ENCODE data around the gene RSPO3. TPM values are rescaled to one million over a fixed set of nuclear protein-coding genes. Genes with fewer than 3 reads are reported as not detected.

RSPO3 gene
- total RNA-seq, 1 donor from 2014 or later: 0.53 TPM

GRCh38 chr6:127146932-127147331 is 28.5 kb downstream of the RSPO3 start:
- TF ChIP-seq CTCF (IDR thresholded peaks at IDR 0.05): no peak
- DNase-seq (ENCODE audit: low spot score in 2 of 2): no peak
- no peaks in the 10 kb centered on the region for H3K36me3 ChIP-seq
- H3K4me3 ChIP-seq: no peak overlapping the region
- H3K27me3 ChIP-seq: no peaks in the 10 kb centered on the region
- no peak overlapping the region for H3K27ac ChIP-seq
- H3K9me3 ChIP-seq: no peaks in the 10 kb centered on the region
- no peaks in the 10 kb centered on the region for H3K4me1 ChIP-seq
- intact Hi-C loops (cut with DNase I): no loop called here

- no peak for DNase-seq (ENCODE audit: low spot score in 2 of 2)
- Histone ChIP-seq H3K4me3 (no peak overlapping the region), H3K36me3 (no peaks in the 10 kb centered on the region), H3K9me3 (no peaks in the 10 kb centered on the region), H3K4me1 (no peaks in the 10 kb centered on the region), H3K27ac (no peak overlapping the region), H3K27me3 (no peaks in the 10 kb centered on the region)
- TF ChIP-seq CTCF (IDR thresholded peaks at IDR 0.05): no peak
- intact Hi-C loops (cut with DNase I): no loop called here
These were observed 29.1 kb downstream of the RSPO3 start for GRCh38 chr6:127147534-127147933.

- TF ChIP-seq CTCF (IDR thresholded peaks at IDR 0.05): no peak
- Histone ChIP-seq H3K36me3 (no peaks in the 10 kb centered on the region), H3K4me3 (no peak overlapping the region), H3K9me3 (no peaks in the 10 kb centered on the region), H3K4me1 (no peaks in the 10 kb centered on the region), H3K27me3 (no peaks in the 10 kb centered on the region), H3K27ac (no peak overlapping the region)
- intact Hi-C loops (cut with DNase I): no loop called here
- DNase-seq (ENCODE audit: low spot score in 2 of 2): no peak
These were observed 30.0 kb downstream of the RSPO3 start for GRCh38 chr6:127148511-127148910.

- H3K4me1 ChIP-seq: no peaks in the 10 kb centered on the region
- intact Hi-C loops (cut with DNase I): no loop called here
- no peak for TF ChIP-seq CTCF (IDR thresholded peaks at IDR 0.05)
- no peak for DNase-seq (ENCODE audit: low spot score in 2 of 2)
- H3K27ac ChIP-seq: no peak overlapping the region
- no peaks in the 10 kb centered on the region for H3K9me3 ChIP-seq
- no peaks in the 10 kb centered on the region for H3K27me3 ChIP-seq
- no peaks in the 10 kb centered on the region for H3K36me3 ChIP-seq
- no peak overlapping the region for H3K4me3 ChIP-seq
These were observed 36.0 kb downstream of the RSPO3 start for GRCh38 chr6:127154509-127154908.

- Histone ChIP-seq H3K27ac (no peak overlapping the region), H3K9me3 (no peaks in the 10 kb centered on the region), H3K27me3 (no peaks in the 10 kb centered on the region), H3K4me1 (no peaks in the 10 kb centered on the region), H3K36me3 (no peaks in the 10 kb centered on the region), H3K4me3 (no peak overlapping the region)
- no peak for TF ChIP-seq CTCF (IDR thresholded peaks at IDR 0.05)
- intact Hi-C loops (cut with DNase I): no loop called here
- no peak for DNase-seq (ENCODE audit: low spot score in 2 of 2)
These were observed 42.0 kb downstream of the RSPO3 start for GRCh38 chr6:127160484-127160883.

- H3K9me3 ChIP-seq: no peaks in the 10 kb centered on the region
- DNase-seq (ENCODE audit: low spot score in 2 of 2): no peak
- TF ChIP-seq CTCF (IDR thresholded peaks at IDR 0.05): no peak
- intact Hi-C loops (cut with DNase I): no loop called here
- no peaks in the 10 kb centered on the region for H3K36me3 ChIP-seq
- no peaks in the 10 kb centered on the region for H3K4me1 ChIP-seq
- no peak overlapping the region for H3K27ac ChIP-seq
- H3K4me3 ChIP-seq: no peak overlapping the region
- H3K27me3 ChIP-seq: no peaks in the 10 kb centered on the region
These were observed 44.4 kb downstream of the RSPO3 start for GRCh38 chr6:127162836-127163235.

All from ascending aorta (tissue), 2 donors.